ENCODE data around the gene ATP10B.

Gene ATP10B

GRCh38 chr5:160635663-160636062, 216.3 kb downstream of the ATP10B start:
- DNase-seq (ENCODE audit: low read depth): no peak

GRCh38 chr5:160635046-160635445, 217.0 kb downstream of the ATP10B start:
- no peak for DNase-seq (ENCODE audit: low read depth)

- DNase-seq (ENCODE audit: low read depth): no peak
Measured at GRCh38 chr5:160629003-160629402, 223.0 kb downstream of the ATP10B start.

- no peak for DNase-seq (ENCODE audit: low read depth)
Measured at GRCh38 chr5:160628619-160628968, 223.4 kb downstream of the ATP10B start.

- no peak for DNase-seq (ENCODE audit: low read depth)
Measured at GRCh38 chr5:160627921-160628618, 223.9 kb downstream of the ATP10B start.

- no peak for DNase-seq (ENCODE audit: low read depth)
Measured at GRCh38 chr5:160626322-160626721, 225.7 kb downstream of the ATP10B start.

- no peak for DNase-seq (ENCODE audit: low read depth)
Measured at GRCh38 chr5:160621526-160621925, 230.5 kb downstream of the ATP10B start.

- no peak for DNase-seq (ENCODE audit: low read depth)
Measured at GRCh38 chr5:160620401-160620800, 231.6 kb downstream of the ATP10B start.

- no peak for DNase-seq (ENCODE audit: low read depth)
Measured at GRCh38 chr5:160619381-160619780, 232.6 kb downstream of the ATP10B start.

- DNase-seq (ENCODE audit: low read depth): no peak
Measured at GRCh38 chr5:160618286-160618685, 233.7 kb downstream of the ATP10B start.

- DNase-seq (ENCODE audit: low read depth): no peak
Measured at GRCh38 chr5:160616712-160617497, 235.1 kb downstream of the ATP10B start.

- no peak for DNase-seq (ENCODE audit: low read depth)
Measured at GRCh38 chr5:160614136-160614535, 237.9 kb downstream of the ATP10B start.

- no peak for DNase-seq (ENCODE audit: low read depth)
Measured at GRCh38 chr5:160605266-160605665, 246.7 kb downstream of the ATP10B start.

- DNase-seq (ENCODE audit: low read depth): no peak
Measured at GRCh38 chr5:160604484-160604883, 247.5 kb downstream of the ATP10B start.

- no peak for DNase-seq (ENCODE audit: low read depth)
Measured at GRCh38 chr5:160602744-160603143, 249.3 kb downstream of the ATP10B start.

- DNase-seq (ENCODE audit: low read depth): no peak
Measured at GRCh38 chr5:160601046-160601445, 251.0 kb downstream of the ATP10B start.

GRCh38 chr5:160573318-160573717, 278.7 kb downstream of the ATP10B start:
- no peak for DNase-seq (ENCODE audit: low read depth)

GRCh38 chr5:160567031-160567705, 284.8 kb downstream of the ATP10B start:
- no peak for DNase-seq (ENCODE audit: low read depth)

- no peak for DNase-seq (ENCODE audit: low read depth)
Measured at GRCh38 chr5:160565376-160565775, 286.6 kb downstream of the ATP10B start.

- no peak for DNase-seq (ENCODE audit: low read depth)
Measured at GRCh38 chr5:160556846-160557245, 295.2 kb downstream of the ATP10B start.

GRCh38 chr5:160555971-160556631, 295.9 kb downstream of the ATP10B start:
- DNase-seq (ENCODE audit: low read depth): no peak

- DNase-seq (ENCODE audit: low read depth): no peak
Measured at GRCh38 chr5:160555581-160555970, 296.4 kb downstream of the ATP10B start.

- no peak for DNase-seq (ENCODE audit: low read depth)
Measured at GRCh38 chr5:160550075-160550474, 301.9 kb downstream of the ATP10B start.
